ENCODE data around the gene MED15.

DNA sequence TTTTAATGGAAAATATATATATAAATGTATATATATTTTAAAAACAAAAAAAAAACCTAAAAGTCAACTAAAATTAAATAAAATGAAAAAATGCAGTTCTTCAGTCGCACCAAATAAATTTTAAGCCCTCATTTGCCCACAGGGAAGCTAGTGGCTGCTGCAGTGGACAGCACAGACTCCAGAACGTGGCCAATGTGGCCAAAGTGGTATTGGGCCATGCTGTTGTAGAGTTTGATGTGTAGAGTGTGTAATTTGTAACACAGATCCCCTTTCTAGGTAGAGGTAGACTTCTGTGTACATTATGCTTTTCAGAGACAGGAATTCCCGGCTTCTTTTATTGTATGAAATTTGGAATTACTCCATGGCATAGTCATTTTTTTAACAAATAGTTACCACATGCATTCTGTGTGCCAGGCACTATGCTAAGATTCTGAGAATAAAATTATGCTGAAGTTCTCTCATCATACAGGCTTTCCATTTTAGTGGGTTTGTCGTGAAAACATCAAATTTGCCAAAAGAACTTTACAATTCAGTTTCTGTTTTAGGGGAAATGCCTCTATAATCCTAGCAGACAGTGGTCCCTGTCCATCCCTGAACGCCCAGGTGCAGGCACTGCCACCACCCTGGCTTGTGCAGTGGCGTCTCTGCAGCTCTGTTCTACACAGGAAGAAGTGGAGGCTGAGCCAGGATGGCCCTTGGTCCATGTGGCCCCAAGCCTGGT lies 68.5 kb downstream of the MED15 start:
- TF ChIP-seq, protein P1, sequence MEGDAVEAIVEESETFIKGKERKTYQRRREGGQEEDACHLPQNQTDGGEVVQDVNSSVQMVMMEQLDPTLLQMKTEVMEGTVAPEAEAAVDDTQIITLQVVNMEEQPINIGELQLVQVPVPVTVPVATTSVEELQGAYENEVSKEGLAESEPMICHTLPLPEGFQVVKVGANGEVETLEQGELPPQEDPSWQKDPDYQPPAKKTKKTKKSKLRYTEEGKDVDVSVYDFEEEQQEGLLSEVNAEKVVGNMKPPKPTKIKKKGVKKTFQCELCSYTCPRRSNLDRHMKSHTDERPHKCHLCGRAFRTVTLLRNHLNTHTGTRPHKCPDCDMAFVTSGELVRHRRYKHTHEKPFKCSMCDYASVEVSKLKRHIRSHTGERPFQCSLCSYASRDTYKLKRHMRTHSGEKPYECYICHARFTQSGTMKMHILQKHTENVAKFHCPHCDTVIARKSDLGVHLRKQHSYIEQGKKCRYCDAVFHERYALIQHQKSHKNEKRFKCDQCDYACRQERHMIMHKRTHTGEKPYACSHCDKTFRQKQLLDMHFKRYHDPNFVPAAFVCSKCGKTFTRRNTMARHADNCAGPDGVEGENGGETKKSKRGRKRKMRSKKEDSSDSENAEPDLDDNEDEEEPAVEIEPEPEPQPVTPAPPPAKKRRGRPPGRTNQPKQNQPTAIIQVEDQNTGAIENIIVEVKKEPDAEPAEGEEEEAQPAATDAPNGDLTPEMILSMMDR (conservative IDR thresholded peaks at IDR 0.05; ENCODE audit: low read length): no peak
- no peak for TF ChIP-seq EZH2phosphoT487 (IDR thresholded peaks at IDR 0.05; ENCODE audit: borderline replicate concordance)
